Epithelial cell of proximal tubule (primary cell): ENCODE data around the gene SLC25A36. TPM values are rescaled to one million over a fixed set of nuclear protein-coding genes. Genes with fewer than 3 reads are reported as not detected.
A peak's percentile ranks its signal among the peaks of the same experiment; 100 is the strongest.

Experiments used
- DNase-seq: peaks from one replicate; pipeline ENCODE4 v3.0.0-alpha.2; 2011; ENCODE audit warnings: low read depth
- H3K4me3 ChIP-seq: 2 replicates; pipeline ENCODE4 v1.5.1; 2011; ENCODE audit warnings: low read depth, mild to moderate bottlenecking, low read length
- CTCF ChIP-seq: conservative IDR thresholded peaks from 2 replicates; pipeline ENCODE4 v1.5.1; 2012; ENCODE audit warnings: low read depth, mild to moderate bottlenecking, low read length
- total RNA-seq: library from RNA; depleted of rRNA; stranded (reverse); fragments of >200 nt; gene quantifications from 2 replicates; pipeline ENCODE4 v1.2.3, GENCODE V29; 2015

Gene SLC25A36
- total RNA-seq, 1 donor from 2014 or later, result 34.4 TPM

GRCh38 chr3:140904521-140904920 lies 37.1 kb upstream of the SLC25A36 start:
- no peak for TF ChIP-seq CTCF
- no peak for DNase-seq
- H3K4me3 ChIP-seq, result no peak overlapping the region

- TF ChIP-seq CTCF, result no peak
- H3K4me3 ChIP-seq, result no peak overlapping the region
- DNase-seq, result no peak
Measured at GRCh38 chr3:140905559-140905958, 36.1 kb upstream of the SLC25A36 start.

- TF ChIP-seq CTCF, result no peak
- no peak overlapping the region for H3K4me3 ChIP-seq
- DNase-seq, result no peak
Measured at GRCh38 chr3:140906785-140907184, 34.9 kb upstream of the SLC25A36 start.

- peak overlapping the region; percentile 17 for H3K4me3 ChIP-seq
- peak; percentile 14 for TF ChIP-seq CTCF
- DNase-seq, result no peak
Measured at GRCh38 chr3:140910860-140911259, 30.8 kb upstream of the SLC25A36 start.

GRCh38 chr3:140911822-140912221 lies 29.8 kb upstream of the SLC25A36 start:
- no peak overlapping the region for H3K4me3 ChIP-seq
- TF ChIP-seq CTCF, result no peak
- DNase-seq, result no peak

- no peak for DNase-seq
Measured at GRCh38 chr3:140913728-140914127, 27.9 kb upstream of the SLC25A36 start.

More at GRCh38 chr3:140913728-140914127, 27.9 kb upstream of the SLC25A36 start:
- no peak for TF ChIP-seq CTCF
- H3K4me3 ChIP-seq, result no peak overlapping the region
